Measurements from ENCODE around the gene KDELR1. TPM values are rescaled to one million over a fixed set of nuclear protein-coding genes. Genes with fewer than 3 reads are reported as not detected.

KDELR1 gene
- total RNA-seq, 1 donor from 2014 or later, result 152 TPM

GRCh38 chr19:48344892-48345291 lies 46.5 kb downstream of the KDELR1 start:
- no peak for DNase-seq (ENCODE audit: low read depth)
- TF ChIP-seq CTCF (IDR thresholded peaks at IDR 0.05; ENCODE audit: insufficient read depth, low read length, poor library complexity, severe bottlenecking), result no peak
- H3K27me3 ChIP-seq (ENCODE audit: control insufficient read depth, insufficient read depth, low read length), result no peaks in the 10 kb centered on the region

GRCh38 chr19:48342841-48343540 lies 48.4 kb downstream of the KDELR1 start:
- Histone ChIP-seq H3K4me3 (ENCODE audit: low read depth, low read length) (no peak overlapping the region), H3K36me3 (ENCODE audit: control insufficient read depth, insufficient read depth, low read length) (no peaks in the 10 kb centered on the region), H3K27me3 (ENCODE audit: control insufficient read depth, insufficient read depth, low read length) (no peaks in the 10 kb centered on the region)
- no peak for TF ChIP-seq CTCF (IDR thresholded peaks at IDR 0.05; ENCODE audit: insufficient read depth, low read length, poor library complexity, severe bottlenecking)
- no peak for DNase-seq (ENCODE audit: low read depth)

More at GRCh38 chr19:48344892-48345291, 46.5 kb downstream of the KDELR1 start:
- Histone ChIP-seq H3K4me3 (ENCODE audit: low read depth, low read length) (no peak overlapping the region), H3K36me3 (ENCODE audit: control insufficient read depth, insufficient read depth, low read length) (no peaks in the 10 kb centered on the region)

GRCh38 chr19:48342414-48342738 lies 49.0 kb downstream of the KDELR1 start:
- Histone ChIP-seq H3K4me3 (ENCODE audit: low read depth, low read length) (no peak overlapping the region), H3K27me3 (ENCODE audit: control insufficient read depth, insufficient read depth, low read length) (no peaks in the 10 kb centered on the region), H3K36me3 (ENCODE audit: control insufficient read depth, insufficient read depth, low read length) (no peaks in the 10 kb centered on the region)
- TF ChIP-seq CTCF (IDR thresholded peaks at IDR 0.05; ENCODE audit: insufficient read depth, low read length, poor library complexity, severe bottlenecking), result no peak
- no peak for DNase-seq (ENCODE audit: low read depth)

- H3K4me3 ChIP-seq (ENCODE audit: low read depth, low read length), result no peak overlapping the region
- H3K27me3 ChIP-seq (ENCODE audit: control insufficient read depth, insufficient read depth, low read length), result no peaks in the 10 kb centered on the region
- no peaks in the 10 kb centered on the region for H3K36me3 ChIP-seq (ENCODE audit: control insufficient read depth, insufficient read depth, low read length)
- TF ChIP-seq CTCF (IDR thresholded peaks at IDR 0.05; ENCODE audit: insufficient read depth, low read length, poor library complexity, severe bottlenecking), result no peak
- no peak for DNase-seq (ENCODE audit: low read depth)
Measured at GRCh38 chr19:48341515-48342413, 49.6 kb downstream of the KDELR1 start.

GRCh38 chr19:48340995-48341394 lies 50.4 kb downstream of the KDELR1 start:
- DNase-seq (ENCODE audit: low read depth), result no peak
- Histone ChIP-seq H3K4me3 (ENCODE audit: low read depth, low read length) (no peak overlapping the region), H3K27me3 (ENCODE audit: control insufficient read depth, insufficient read depth, low read length) (no peaks in the 10 kb centered on the region), H3K36me3 (ENCODE audit: control insufficient read depth, insufficient read depth, low read length) (no peaks in the 10 kb centered on the region)
- no peak for TF ChIP-seq CTCF (IDR thresholded peaks at IDR 0.05; ENCODE audit: insufficient read depth, low read length, poor library complexity, severe bottlenecking)

Data from kidney epithelial cell (primary cell).